COR-L47 (cell line): ENCODE results near the gene DYNLRB1.
A peak's percentile ranks its signal among the peaks of the same experiment; 100 is the strongest.

Experiments used
- DNase-seq: peaks from one replicate; lab custom pipeline; 2025; lab: John Stamatoyannopoulos, UW

The DYNLRB1 gene

DNA sequence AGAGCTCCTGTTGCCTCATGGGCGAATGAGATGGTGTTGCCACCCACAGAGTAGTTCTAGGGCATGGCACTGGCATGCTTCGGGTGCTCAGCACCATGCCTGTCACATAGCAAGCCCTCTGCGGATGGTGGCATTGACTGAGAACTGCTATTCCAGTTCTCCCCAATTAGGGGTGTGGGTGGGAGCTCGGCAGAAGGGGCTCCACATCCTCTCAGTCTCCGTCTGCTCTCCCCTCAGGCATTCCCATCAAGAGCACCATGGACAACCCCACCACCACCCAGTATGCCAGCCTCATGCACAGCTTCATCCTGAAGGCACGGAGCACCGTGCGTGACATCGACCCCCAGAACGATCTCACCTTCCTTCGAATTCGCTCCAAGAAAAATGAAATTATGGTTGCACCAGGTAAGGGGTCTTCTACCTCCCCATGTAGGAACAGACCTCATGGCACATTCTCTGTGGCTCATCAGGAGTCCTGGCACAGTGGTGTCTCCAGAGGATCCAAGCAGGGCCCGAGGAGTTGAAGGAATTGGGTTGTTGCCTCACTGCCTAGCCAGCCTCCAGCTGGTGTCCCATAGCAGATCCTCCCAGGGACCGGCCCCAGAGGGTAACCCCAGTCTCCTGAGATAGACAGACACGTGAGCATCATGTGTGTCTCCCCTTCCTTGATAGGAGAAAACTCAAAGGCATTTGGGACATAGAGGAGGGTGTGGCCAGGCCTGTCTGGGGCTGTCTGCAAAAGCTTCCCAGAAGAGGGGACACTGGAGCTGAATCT, 18.4 kb downstream of the DYNLRB1 start:
- DNase-seq: no peak

DNA sequence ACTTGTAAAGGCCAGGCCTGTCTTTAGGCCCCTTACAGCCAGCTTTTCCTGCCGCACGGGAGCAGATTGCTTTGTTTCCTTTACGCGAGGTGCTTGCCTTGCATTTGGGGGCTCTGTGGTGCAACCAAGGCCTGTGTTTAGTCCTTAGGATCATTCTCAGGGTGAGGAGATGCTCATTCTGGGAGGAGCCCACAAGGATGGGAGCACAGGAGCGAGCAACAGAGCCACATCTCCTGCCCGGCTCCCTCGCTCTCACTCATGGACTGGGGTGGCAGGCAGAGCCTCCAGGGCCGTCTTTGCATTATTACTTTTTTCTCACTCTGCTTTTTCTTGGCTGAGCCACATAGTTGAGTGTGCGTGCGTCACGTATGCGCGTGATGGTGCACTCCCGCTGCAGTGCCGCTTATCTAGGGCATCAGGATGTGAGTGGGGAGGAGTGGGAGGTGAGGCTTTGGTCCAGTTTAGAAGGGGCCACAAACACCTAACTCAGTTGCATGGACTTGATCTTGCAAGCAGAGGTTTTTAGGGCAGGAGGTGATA, 19.1 kb downstream of the DYNLRB1 start:
- DNase-seq: no peak

DNA sequence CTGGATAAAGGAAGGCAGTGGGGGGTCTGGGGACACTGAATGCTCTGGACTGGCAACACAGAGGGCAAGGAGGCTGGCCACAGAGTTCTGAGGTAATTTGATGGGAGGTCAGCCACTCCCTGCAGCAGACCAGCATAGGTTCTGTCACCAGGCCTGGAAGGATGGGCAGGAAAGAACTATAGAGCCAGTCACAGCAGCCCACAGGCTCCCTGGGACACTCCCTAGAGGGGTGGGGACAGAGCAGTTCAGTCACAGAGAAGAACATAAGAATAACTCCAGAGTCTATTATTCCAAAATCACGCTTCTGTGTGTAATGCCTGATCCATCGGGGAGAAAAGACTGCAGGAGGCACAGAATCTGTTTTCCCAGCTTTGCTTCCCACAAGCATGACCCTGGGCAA, 19.6 kb downstream of the DYNLRB1 start:
- no peak for DNase-seq

DNA sequence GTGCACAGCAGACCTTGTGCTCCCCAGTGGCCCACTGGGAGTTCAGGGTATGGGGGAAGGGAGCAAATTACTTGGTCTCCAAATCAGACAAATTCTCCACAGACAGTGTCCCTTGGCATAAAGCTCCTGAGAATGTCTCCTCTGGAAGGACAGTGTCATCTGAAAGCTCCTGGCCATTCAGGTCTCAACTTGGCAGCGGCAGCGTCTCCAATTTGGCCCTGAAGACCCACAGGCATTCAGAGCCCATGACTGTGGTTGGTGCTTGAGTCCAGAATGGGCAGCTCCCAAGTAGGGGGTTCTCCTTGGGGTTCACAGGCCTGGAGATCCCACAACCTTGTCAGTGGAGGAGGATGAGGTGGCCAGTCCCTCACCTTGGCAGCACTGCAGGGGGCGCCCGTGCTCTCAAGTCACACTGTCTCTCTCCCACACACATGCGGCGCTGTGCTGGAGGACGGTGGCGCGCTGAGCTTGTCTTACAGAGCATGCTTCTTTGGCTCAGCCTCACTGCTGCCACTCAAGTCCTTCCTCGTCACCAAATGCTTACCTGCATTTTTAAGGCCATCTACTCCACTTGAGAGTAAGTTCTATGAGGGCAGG, 20.7 kb downstream of the DYNLRB1 start:
- DNase-seq: no peak

DNA sequence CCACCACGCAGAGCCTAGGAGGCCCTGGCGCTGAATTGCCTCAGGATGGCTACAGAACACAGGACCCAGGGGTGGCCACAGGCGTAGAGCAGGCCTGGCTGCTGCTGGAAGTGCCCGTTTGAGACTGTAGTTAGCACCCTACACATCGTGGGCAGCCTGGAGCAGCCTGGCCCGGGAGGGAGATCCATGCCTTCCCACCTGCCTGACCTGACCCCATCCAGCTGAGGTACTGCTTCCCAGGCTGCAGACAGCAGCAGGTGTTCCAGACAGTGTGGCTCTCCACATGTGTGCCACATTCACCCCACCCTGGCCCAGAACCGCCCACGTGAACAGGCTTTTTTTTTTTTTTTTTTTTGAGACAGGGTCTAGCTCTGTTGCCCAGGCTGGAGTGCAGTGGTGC, 21.4 kb downstream of the DYNLRB1 start:
- no peak for DNase-seq

DNA sequence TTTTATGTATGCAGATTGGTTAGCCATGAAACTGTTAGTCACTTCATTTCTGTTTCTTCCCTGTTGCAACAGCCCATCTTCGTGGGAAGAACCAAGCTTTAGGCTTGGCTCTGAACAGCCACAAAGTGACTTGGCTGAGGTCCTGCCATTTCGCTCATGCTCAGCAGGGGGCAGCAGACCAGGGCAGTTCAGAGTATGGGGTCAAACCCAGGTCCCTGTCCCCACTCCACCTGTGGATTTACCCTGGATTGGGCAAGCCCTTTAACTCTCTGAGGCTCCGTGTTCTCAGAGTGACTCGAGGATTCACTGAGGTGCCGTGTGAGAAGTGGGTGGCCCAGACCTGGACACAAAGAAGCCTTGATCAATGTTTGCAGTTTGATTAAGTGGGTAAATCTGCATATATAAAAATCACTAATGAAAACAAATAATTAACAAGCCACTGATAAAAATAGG, 22.5 kb downstream of the DYNLRB1 start:
- peak; percentile 3 for DNase-seq

DNA sequence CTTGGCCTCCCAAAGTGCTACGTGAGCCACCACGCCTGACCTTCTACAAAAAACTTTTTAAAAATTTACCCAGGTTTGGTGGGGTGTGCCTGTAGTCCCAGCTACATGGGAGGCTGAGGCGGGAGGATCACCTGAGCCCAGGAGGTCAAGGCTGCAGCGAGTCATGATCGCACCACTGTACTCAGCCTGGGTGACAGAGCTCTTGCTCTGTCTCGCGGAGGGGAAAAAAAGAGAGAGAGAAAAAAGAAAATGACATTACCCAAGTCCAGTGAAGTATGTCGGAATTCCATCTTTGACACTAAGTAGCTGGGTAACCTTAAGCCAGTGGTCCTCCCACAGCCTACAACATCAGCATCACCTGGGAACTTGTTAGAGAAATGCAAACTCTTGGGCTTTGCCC, 23.5 kb downstream of the DYNLRB1 start:
- no peak for DNase-seq

DNA sequence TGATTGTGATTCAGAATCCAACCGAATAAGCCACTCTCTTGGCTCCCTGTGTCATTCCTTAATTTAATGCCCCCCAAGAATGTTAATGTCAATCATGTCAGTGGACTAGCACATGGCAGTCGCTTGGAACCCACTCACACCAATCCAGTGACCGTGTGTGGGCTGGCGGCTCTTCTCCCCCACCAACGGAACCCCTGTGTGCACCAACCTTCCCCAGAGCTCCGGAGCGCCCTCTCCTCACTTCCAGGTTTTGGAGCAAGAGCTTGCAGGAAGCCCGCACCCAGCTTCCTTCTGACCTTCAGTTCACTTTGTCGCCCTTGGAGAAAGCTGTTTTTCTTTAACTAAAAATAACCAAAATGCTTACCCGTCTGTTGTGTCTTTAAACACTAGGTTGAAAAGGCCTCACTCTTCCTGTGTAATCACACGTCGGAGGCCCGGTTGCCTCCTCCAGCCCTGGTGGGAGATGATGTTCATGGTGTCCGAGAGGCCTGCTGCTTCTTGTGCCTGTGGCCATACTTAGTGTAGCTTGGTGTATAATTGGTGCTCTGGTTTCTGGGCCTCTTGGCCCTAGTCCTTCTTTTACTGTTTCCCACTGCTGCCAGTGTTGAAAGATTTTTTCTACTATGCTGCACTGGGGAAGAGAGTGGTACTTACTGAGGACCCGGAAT, 24.5 kb downstream of the DYNLRB1 start:
- DNase-seq: no peak

DNA sequence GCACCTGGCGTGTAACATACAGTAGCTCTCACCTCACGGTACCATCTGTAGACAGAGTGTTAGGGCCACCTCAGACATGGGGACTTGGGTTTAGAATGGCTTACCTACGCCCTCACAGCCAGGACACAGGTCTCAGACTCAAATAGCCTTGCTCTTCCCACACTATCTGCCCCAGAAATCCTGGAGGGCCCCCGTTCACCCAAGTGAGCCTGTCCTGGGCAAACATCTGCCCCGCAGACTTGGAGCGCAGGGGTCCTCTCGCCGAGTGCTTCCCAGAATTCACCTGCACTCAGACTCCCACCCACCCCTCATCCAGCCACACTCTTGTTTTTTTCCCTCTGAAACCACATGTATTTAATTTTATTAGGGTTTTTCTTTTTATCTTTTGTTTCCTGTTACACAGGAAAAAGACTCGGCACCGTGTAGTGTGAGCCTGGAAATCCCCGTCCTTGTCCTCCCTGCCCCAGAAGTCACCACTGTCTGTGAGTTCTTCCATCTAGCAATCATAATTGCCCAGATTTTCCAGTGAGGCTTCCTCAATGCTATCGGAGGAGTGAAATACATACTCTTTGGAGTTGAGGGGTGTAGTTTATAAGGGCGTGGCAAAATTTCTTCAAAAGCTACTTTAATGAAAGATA, 25.2 kb downstream of the DYNLRB1 start:
- no peak for DNase-seq

DNA sequence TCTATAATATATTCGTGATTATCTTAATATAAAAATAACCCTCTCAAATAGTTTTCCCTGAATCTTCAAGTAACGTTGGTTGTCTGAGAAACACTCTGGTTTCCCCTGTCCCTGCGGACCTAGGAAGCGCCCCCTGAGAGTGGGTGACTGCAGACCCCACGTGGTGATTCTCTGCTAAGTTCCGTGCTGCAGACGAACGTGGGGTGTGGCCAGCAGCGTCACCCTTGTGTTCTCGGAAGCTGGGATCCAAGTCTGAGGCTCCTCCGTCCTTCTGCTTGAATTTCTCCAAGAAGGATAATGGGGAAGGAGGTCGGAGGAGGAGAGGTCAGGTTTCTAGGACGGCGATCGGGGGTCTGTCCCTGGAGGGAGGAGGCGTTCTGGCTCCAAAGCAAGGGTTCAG, 25.7 kb downstream of the DYNLRB1 start:
- no peak for DNase-seq

DNA sequence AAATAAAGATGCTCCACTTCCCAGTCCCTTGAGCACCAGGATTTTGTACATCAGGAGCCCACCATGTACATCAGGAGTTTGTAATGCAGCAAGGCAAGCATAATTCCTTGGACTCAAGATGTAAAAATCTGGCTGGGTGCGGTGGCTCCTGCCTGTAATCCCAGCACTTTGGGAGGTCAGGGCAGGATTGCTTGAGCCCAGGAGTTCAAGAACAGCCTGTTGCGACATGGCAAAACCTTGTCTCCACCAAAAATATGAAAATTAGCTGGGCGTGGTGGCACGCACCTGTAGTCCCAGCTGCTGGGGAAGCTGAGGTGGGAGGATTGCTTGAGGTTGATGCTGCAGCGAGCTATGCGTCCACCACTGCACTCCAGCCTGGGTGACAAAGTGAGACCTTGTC, 26.2 kb downstream of the DYNLRB1 start:
- DNase-seq: no peak

DNA sequence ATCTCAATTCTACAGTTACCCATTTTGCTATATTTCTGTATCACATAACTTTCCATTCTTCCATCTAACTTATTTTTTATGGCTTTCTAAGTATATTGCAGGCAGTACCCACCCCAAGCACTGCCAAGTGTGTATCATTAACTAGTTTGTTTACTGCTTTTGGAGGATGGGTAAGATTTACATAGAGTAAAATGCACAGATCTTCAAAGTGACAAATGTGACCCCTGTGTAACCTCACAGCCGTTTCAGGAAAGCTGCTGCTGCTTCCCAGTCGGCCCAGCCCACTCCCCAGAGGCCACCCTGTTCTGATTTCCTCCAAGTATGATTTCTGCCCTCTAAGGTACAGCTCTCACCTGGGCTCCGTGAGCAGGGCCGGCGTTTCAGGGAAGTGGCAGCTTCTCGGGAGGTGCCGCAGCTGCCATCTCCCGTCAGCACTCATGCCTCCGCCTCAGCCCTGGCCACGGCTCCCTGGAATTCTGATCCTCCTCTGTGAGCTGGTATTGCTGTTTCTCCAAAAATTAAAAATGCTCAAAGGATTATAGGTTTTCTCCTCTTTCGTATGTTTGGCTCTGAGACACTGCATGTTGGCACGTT, 27.3 kb downstream of the DYNLRB1 start:
- no peak for DNase-seq

DNA sequence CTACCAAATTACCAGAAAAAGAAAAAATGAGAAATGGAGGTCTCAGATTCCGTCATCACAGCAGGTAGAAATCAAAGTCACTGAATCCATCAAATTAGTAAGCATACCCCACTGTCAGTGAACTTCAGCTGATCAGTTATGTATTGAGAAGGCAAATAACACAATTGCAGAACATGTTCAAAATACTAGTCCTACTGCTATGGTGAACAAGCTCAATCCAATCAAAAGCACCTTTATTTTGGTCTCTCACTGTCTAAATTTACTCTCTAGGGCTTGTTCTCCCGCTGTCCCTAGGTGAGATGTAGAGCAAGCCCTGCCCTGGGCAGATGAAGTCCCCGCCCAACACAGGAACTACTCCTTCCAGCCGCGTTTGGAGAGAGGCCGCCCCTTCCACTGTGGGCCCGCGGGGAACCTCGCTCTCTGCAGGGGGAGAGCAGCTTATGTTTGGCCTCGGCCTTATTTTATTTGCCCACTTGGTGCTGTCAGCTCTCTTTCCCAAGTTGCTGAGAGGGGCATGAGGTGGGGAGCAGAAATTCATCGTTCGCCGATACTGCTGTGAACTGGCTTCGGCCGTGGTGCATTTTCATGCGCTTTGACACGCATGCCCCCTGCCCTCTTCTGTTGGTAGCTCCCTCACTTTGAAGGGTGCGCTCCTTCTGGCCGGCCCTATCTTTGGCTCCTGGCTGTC, 28.0 kb downstream of the DYNLRB1 start:
- DNase-seq: no peak

DNA sequence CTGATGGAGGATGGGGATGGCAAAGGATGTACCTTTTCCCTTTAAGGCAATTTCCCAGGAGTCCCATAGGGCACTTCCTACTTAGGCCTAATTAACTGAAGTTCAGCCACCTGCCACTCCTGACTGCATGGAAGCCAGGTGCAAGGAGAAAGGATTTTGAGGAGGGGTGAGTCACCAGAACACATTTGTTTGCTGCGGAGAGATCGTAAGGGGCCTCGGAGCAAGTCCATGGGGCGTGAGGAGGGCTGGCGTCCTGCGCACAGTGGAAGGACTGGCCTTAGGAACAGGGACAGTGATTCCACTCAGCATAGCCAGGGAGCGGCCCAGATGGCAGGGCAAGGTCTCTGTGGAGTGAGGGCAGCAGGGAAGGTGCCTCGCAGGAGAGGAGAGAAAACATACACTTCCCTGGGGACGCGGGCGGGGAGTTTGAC, 30.5 kb downstream of the DYNLRB1 start:
- peak; percentile 64 for DNase-seq

DNA sequence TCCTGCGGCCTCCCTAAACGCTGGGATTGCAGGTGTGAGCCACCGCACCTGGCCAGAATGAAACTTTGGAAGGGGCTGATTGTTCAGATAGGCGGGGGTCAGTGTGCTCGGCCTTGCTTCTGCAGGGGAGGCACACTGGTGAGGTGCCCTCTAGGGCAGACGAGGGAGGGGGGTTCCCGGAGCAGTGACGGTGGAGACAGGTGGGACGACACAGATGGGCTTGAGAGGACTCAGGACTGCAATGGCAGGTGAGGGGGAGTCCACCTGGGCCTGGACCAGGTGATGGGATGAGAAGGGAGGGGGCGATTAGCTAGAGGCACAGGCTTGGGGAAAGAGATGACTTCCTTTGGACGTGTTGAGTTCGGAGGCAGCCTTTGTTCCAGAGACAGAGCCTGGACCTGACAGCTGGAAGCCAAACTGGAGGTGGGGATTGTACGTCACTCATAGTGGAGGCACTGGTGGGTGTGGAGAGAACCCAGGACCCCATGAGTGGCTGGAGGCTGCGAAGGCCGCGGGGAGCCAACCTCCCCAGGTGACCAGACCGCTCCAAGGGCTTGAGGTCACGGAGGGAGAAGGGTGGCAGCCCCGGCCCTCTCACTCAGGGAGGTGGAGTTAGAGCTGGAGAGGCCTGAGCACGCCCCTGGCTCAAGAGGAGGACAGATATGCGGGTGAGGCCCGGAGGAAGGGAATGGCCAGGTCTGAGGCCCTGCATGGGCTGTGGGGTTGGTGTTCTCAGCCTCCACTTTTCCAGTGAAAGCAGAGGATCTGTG, 31.8 kb downstream of the DYNLRB1 start:
- no peak for DNase-seq

DNA sequence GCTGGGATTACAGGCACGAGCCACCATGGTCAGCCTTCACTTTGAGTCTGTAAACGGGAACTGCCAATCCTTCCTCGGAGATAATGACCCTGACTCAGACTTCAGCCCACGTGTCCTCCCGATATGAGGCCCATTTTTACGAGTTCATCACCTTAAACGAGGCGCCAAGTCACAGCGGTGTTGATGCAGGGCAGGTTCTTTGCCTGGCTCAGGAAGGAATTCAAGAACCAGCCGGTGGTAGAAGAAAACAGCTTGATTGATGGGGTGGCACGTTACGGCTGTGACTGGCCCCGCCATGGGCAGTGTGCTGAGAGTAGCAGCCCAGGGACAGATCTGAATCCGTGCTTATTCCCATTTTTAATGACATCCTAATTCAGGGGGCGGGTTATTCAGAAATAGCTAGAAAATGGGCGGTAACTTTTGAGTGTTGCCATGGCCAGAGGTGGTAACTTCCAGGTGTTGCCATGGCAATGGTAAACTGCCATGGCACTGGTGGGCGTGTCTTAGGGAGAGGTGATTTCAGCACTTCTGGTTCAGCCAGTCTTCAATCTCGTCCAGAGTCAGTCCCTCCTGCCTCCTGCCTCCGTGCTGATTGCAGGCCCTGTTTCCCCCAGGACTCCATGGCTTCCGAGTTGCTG, 33.2 kb downstream of the DYNLRB1 start:
- DNase-seq: peak; percentile 18

DNA sequence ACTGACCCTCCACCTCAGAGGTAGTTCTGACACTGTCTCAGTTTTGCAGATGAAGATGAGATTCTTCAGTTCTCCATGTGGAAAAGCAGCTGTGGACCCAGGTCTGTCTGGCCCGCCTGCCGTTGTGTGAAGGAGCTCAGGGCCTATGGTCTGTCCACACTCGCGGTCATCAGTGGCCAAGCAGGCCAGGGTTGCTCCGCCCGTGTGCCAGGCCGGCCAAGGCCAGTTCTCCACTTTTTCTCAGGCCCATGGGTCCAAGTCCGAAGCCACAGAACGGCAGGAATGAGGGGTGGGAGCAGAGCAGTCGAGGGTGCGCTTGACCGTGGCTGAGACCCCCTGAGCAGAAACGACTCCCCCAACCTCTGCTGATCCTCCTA, 33.7 kb downstream of the DYNLRB1 start:
- DNase-seq: no peak

DNA sequence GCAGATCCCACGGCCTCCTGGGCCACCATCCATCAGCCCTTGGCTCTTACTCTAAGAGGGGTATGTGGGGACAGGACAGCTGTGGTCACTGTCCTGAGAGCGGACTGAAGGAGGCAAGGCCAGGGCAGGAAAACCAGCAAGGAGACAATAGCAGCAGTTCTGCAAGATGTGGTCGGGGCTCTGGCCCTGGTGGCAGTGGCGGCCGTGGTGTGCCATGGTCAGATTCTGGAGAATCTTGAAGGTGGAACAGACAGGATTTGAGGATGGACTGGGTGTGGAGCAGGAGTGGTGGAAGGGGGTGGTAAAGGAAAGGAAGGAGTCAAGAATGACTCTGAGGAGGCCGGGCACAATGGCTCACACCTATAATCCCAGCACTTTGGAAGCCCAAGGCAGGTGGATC, 36.3 kb downstream of the DYNLRB1 start:
- no peak for DNase-seq

DNA sequence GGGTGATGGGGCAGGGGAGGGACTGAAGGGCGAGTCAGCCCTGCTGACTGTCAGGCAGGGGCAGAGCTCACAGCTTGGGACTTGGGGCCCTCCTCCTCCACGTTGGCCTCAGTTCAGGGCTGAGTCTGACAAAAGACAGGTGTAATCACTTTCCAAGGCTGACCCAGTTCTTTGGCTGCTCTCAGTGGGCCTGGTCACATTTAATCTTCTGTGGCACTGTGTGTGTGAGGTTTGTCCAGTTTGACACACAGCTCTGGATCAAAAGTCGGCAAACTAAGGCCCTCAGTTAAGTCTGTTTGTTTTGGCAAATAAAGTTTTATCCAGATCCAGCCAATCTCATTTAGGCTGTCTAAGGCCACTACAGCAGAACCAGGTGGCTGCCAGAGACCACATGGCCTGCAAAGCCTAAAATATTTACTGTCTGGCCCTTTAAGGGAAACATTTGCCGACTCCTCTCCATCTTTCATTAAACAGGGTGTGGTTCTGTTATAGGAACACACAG, 37.2 kb downstream of the DYNLRB1 start:
- no peak for DNase-seq

DNA sequence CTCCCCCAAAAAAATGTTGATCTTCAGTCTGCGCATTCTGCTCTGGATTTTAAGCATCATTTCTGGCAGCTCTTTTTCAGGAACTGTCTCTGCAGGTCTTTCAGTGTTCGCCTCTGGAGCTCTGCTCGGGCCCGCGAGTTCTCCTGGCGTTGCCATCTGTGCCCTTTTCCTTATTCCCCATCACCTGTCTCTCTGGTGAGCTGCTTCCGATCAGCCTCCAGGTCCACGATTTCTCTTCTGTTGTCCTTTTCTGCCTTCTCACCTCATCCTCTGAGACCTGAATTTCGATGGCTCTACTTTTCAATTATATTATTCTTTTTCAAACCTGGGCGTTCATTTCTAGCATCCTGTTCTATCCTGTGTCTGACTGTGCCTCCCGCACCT, 41.7 kb downstream of the DYNLRB1 start:
- no peak for DNase-seq
